ENCODE measurements around the gene SLC1A2.

- TF ChIP-seq ZC3H10 (CRISPR knock-in tag; IDR thresholded peaks at IDR 0.05) = no peak
- TF ChIP-seq ZNF565 (CRISPR knock-in tag; conservative IDR thresholded peaks at IDR 0.05; ENCODE audit: low read depth) = no peak
- no peak for TF ChIP-seq ESRRG (CRISPR knock-in tag; IDR thresholded peaks at IDR 0.05)
- TF ChIP-seq TSHZ2 (CRISPR knock-in tag; IDR thresholded peaks at IDR 0.05) = no peak
- TF ChIP-seq ZFP30 (CRISPR knock-in tag; IDR thresholded peaks at IDR 0.05) = no peak
- no peak for TF ChIP-seq ARNTL (CRISPR knock-in tag; IDR thresholded peaks at IDR 0.05; ENCODE audit: borderline replicate concordance, low read depth)
- TF ChIP-seq ZNF8 (CRISPR knock-in tag; IDR thresholded peaks at IDR 0.05) = no peak
- no peak for TF ChIP-seq POU6F1 (CRISPR knock-in tag; IDR thresholded peaks at IDR 0.05; ENCODE audit: borderline replicate concordance, low read depth)
- TF ChIP-seq ZFP3 (CRISPR knock-in tag; IDR thresholded peaks at IDR 0.05) = no peak
- TF ChIP-seq PATZ1 (CRISPR knock-in tag; IDR thresholded peaks at IDR 0.05; ENCODE audit: borderline replicate concordance) = no peak
- TF ChIP-seq GLIS3 (CRISPR knock-in tag; IDR thresholded peaks at IDR 0.05) = no peak
- no peak for TF ChIP-seq ISL1 (CRISPR knock-in tag; IDR thresholded peaks at IDR 0.05)
- TF ChIP-seq ZNF70 (CRISPR knock-in tag; IDR thresholded peaks at IDR 0.05) = no peak
- no peak for TF ChIP-seq CREB5 (CRISPR knock-in tag; IDR thresholded peaks at IDR 0.05; ENCODE audit: low read depth)
Measured at GRCh38 chr11:35403765-35404387, 15.5 kb downstream of the SLC1A2 start.

All from SK-N-SH treated with all-trans-retinoic acid at 6 μM for 48 hours (cell line).